K562 (cell line): ENCODE data around the gene ITPRIP. TPM values are rescaled to one million over a fixed set of nuclear protein-coding genes. Genes with fewer than 3 reads are reported as not detected.

Experiments
- ATAC-seq: fragments of 200-7000 bp; cut with Tn5 transposase; 3 replicates; pipeline ENCODE4 v1.9.1; 2020; ENCODE audit warnings: moderate library complexity
- BruUV-seq: library from RNA; stranded (reverse); fragments of 400-500 nt; replicated peaks from 2 replicates; lab custom pipeline; 2021; lab: Mats Ljungman, UMichigan
- CTCF ChIA-PET: fragments of 300-600 bp; formaldehyde crosslinking; extraction: SDS; loops from one replicate; lab custom pipeline; 2021; ENCODE audit warnings: low intra/inter-chr PET ratio; lab: Yijun Ruan, JAX
- POLR2A ChIA-PET: fragments of 300-600, 350-650 bp; sonication (Branson Sonifier 250); formaldehyde crosslinking; extraction: SDS; loops from one replicate; lab custom pipeline; 2021; ENCODE audit warnings: antibody characterized with exemption, inconsistent platforms; lab: Yijun Ruan, JAX
- DNase-seq, 4 experiments: peaks; one replicate each; pipeline versions ENCODE4 v3.0.0 to v3.0.0-alpha.2; 2011 to 2018; ENCODE audit warnings: low spot score in 3 of 4, mixed read lengths in 3 of 4; ENCODE audit errors: extremely low read depth in 1 of 4
- FAIRE-seq: peaks from 2 replicates; lab custom pipeline; 2011; peaks lifted over from hg19 to GRCh38; lab: Jason Lieb, UNC
- H2AFZ ChIP-seq: 2 replicates; pipeline ENCODE4 v1.6.0; 2011; ENCODE audit warnings: low read depth, low read length, control low read depth, inconsistent platforms
- H3K27ac ChIP-seq: fragments of 200-600 bp; 3 replicates; pipeline ENCODE4 v1.8.0; 2011; ENCODE audit warnings: low read depth, mild to moderate bottlenecking, control low read depth, inconsistent platforms, low read length, moderate library complexity, mixed read lengths; ENCODE audit errors: extremely low read depth
- H3K27me3 ChIP-seq, 2 experiments: fragments of 300-600 bp in 1 of 2; 2 replicates in 1 of 2; 3 replicates in 1 of 2; pipeline versions ENCODE4 v1.6.0 to v1.8.0; 2011; ENCODE audit warnings: inconsistent platforms in 2 of 2, low read length in 2 of 2, mild to moderate bottlenecking in 1 of 2, mixed read lengths in 1 of 2, moderate library complexity in 1 of 2; ENCODE audit not compliant: control insufficient read depth in 2 of 2, insufficient read depth in 2 of 2
- H3K36me3 ChIP-seq: fragments of 300-600 bp; 3 replicates; pipeline ENCODE4 v1.8.0; 2011; ENCODE audit warnings: mild to moderate bottlenecking, low read length, inconsistent platforms; ENCODE audit not compliant: control insufficient read depth, insufficient read depth
- H3K4me1 ChIP-seq, 2 experiments: fragments of 200-600 bp in 1 of 2; replicated peaks in 1 of 2; 2 replicates in 1 of 2; 3 replicates in 1 of 2; pipeline versions ENCODE4 v1.5.1 to v1.8.0; 2011; ENCODE audit warnings: inconsistent platforms in 2 of 2, low read length in 2 of 2, mild to moderate bottlenecking in 1 of 2, mixed read lengths in 1 of 2, moderate library complexity in 1 of 2; ENCODE audit not compliant: control insufficient read depth in 2 of 2, insufficient read depth in 2 of 2
- H3K4me2 ChIP-seq: 2 replicates; pipeline ENCODE4 v1.6.1; 2011; ENCODE audit warnings: low read length, control low read depth, inconsistent platforms, mixed read lengths; ENCODE audit not compliant: insufficient read depth
- H3K4me3 ChIP-seq: fragments of 200-600 bp; sonication (generic), shearing (Covaris generic); 2 replicates; pipeline ENCODE4 v1.5.1; 2016; ENCODE audit warnings: control low read depth, inconsistent platforms
- H3K79me2 ChIP-seq: fragments of 200-600 bp; 3 replicates; pipeline ENCODE4 v1.8.0; 2011; ENCODE audit warnings: low read length, inconsistent platforms; ENCODE audit not compliant: control insufficient read depth, insufficient read depth
- H3K9ac ChIP-seq, 2 experiments: 2 replicates each; pipeline versions ENCODE4 v1.6.0 to v1.6.1; 2011; ENCODE audit warnings: low read depth in 2 of 2, low read length in 2 of 2, control low read depth in 1 of 2, inconsistent platforms in 1 of 2, mild to moderate bottlenecking in 1 of 2, mixed read lengths in 1 of 2; ENCODE audit not compliant: insufficient read depth in 1 of 2
- H3K9me1 ChIP-seq: one replicate; pipeline ENCODE4 v1.6.0; 2011; ENCODE audit warnings: inconsistent platforms, mild to moderate bottlenecking, low read length, moderate library complexity; ENCODE audit not compliant: control insufficient read depth, insufficient read depth
- H3K9me3 ChIP-seq: replicated peaks from 2 replicates; pipeline ENCODE4 v1.5.1; 2011; ENCODE audit warnings: low read depth, low read length, inconsistent platforms; ENCODE audit not compliant: control insufficient read depth, insufficient read depth
- H4K20me1 ChIP-seq: replicated peaks from 2 replicates; pipeline ENCODE4 v1.6.1; 2011; ENCODE audit warnings: low read length, inconsistent platforms, mixed read lengths; ENCODE audit not compliant: control insufficient read depth, insufficient read depth
- ARID1B ChIP-seq: fragments of 450-650 bp; IDR thresholded peaks from 2 replicates; pipeline ENCODE4 v1.6.1; 2016; ENCODE audit warnings: antibody characterized with exemption, mild to moderate bottlenecking, inconsistent platforms
- BDP1 ChIP-seq: IDR thresholded peaks from 3 replicates; pipeline ENCODE4 v1.6.1; 2011; ENCODE audit not compliant: insufficient read length, insufficient read depth
- CHD1 ChIP-seq: fragments of 200-600 bp; sonication (generic); IDR thresholded peaks from one replicate; pipeline ENCODE4 v1.6.1; 2012; ENCODE audit warnings: mild to moderate bottlenecking, moderate library complexity, low read length, inconsistent platforms
- KDM2B ChIP-seq: fragments of 250-450 bp; sonication (Bioruptor Pico); IDR thresholded peaks from 2 replicates; pipeline ENCODE4 v1.8.0; 2021; ENCODE audit warnings: mild to moderate bottlenecking, moderate library complexity
- MAFF ChIP-seq: IDR thresholded peaks from 2 replicates; pipeline ENCODE4 v1.6.1; 2012; ENCODE audit warnings: low read length, improper control_type of control experiment
- MAFG ChIP-seq: fragments of 450-650 bp; conservative IDR thresholded peaks from 2 replicates; pipeline ENCODE4 v1.6.1; 2016; ENCODE audit warnings: missing genetic modification characterization, missing compliant biosample characterization
- RAD21 ChIP-seq, 2 experiments: fragments of 250-450 bp in 1 of 2; fragments of 450-650 bp in 1 of 2; sonication (Bioruptor Pico) in 1 of 2; formaldehyde crosslinking in 1 of 2; IDR thresholded peaks in 1 of 2; conservative IDR thresholded peaks in 1 of 2; 2 replicates each; pipeline versions ENCODE4 v1.4.0 to v1.8.0; 2020 to 2022; ENCODE audit warnings: mild to moderate bottlenecking in 2 of 2, moderate library complexity in 1 of 2
- SIN3B ChIP-seq: fragments of 450-650 bp; IDR thresholded peaks from 2 replicates; pipeline ENCODE4 v1.6.1; 2017; ENCODE audit warnings: low read depth, mild to moderate bottlenecking, moderate library complexity
- TAF9B ChIP-seq: fragments of 450-650 bp; IDR thresholded peaks from 2 replicates; pipeline ENCODE4 v1.6.1; 2018; ENCODE audit warnings: mild to moderate bottlenecking; ENCODE audit not compliant: partially characterized antibody
- ZNF384 ChIP-seq: IDR thresholded peaks from 2 replicates; pipeline ENCODE4 v1.6.1; 2012; ENCODE audit warnings: low read depth, low read length, improper control_type of control experiment
- WGBS: fragments of 100-300 bp; shearing (Covaris generic); methylation state at CpG from one replicate; pipeline ENCODE4 v1.1.6; 2016; ENCODE audit warnings: low coverage, mixed read lengths; ENCODE audit not compliant: insufficient coverage; ENCODE audit errors: missing lambda C conversion rate; 5-methylcytosine and 5-hydroxymethylcytosine counted together
- in situ Hi-C: fragments of 300-500 bp; cut with MboI; formaldehyde crosslinking; loops from 4 replicates; pipeline ENCODE4 v1.15.0; 2018; ENCODE audit warnings: inconsistent platforms, mixed read lengths
- intact Hi-C: fragments of 100-400 bp; cut with micrococcal nuclease; formaldehyde crosslinking; loops from 2 replicates; pipeline ENCODE4 v1.14.2; 2022
- polyA plus RNA-seq, 8 experiments: library from polyadenylated mRNA; depleted of rRNA in 4 of 8; stranded (reverse) in 5 of 8; unstranded in 3 of 8; fragments of >200 nt; fragmentation: Nextera tagmentation in 2 of 8; fragmentation: Illumina TruSeq in 1 of 8; extraction: Ambion mirVana in 2 of 8; extraction: Trizol in 1 of 8; gene quantifications; 2 replicates each; pipeline versions ENCODE4 v1.2.1 to v1.2.3, GENCODE V29; 2011 to 2014; ENCODE audit warnings: inconsistent platforms in 1 of 8, missing spikeins in 1 of 8
- total RNA-seq, 7 experiments: library from RNA; depleted of rRNA in 6 of 7; stranded (reverse); fragments of >200 nt in 6 of 7; fragmentation: Illumina TruSeq in 2 of 7; extraction: Trizol in 2 of 7; gene quantifications; 2 replicates each; pipeline versions ENCODE4 v1.2.1 to v1.2.3, GENCODE V29; 2011 to 2021; ENCODE audit warnings: low replicate concordance in 1 of 7
- TF ChIP-seq, protein P1 (sequence below): sonication (generic); formaldehyde crosslinking; IDR thresholded peaks from 2 replicates; pipeline ENCODE4 v1.9.0; 2022; ENCODE audit warnings: mild to moderate bottlenecking, missing genetic modification reagents
- TF ChIP-seq, protein P2 (sequence below): fragments of 450-650 bp; IDR thresholded peaks from 2 replicates; pipeline ENCODE4 v1.6.1; 2016; ENCODE audit warnings: antibody characterized with exemption
- TF ChIP-seq, protein P3 (sequence below): sonication (generic); IDR thresholded peaks from 2 replicates; pipeline ENCODE4 v1.6.1; 2016
- TF ChIP-seq, protein P4 (sequence below), 2 experiments: IDR thresholded peaks in 1 of 2; conservative IDR thresholded peaks in 1 of 2; 2 replicates each; pipeline ENCODE4 v1.6.1; 2016; ENCODE audit warnings: low read depth in 2 of 2, mild to moderate bottlenecking in 1 of 2, missing compliant biosample characterization in 1 of 2, missing genetic modification characterization in 1 of 2, moderate library complexity in 1 of 2
- TF ChIP-seq, protein P5 (sequence below): sonication (generic); formaldehyde crosslinking; IDR thresholded peaks from 2 replicates; pipeline ENCODE4 v1.8.0; 2022; ENCODE audit warnings: mild to moderate bottlenecking, missing genetic modification reagents

The ITPRIP gene
- total and polyA plus RNA-seq, 9 of the 15 experiments (the other 6 are each of a cell fraction or from before 2014, with no cell fraction given): 4.4 to 28.5 (median 10.9) TPM

DNA sequence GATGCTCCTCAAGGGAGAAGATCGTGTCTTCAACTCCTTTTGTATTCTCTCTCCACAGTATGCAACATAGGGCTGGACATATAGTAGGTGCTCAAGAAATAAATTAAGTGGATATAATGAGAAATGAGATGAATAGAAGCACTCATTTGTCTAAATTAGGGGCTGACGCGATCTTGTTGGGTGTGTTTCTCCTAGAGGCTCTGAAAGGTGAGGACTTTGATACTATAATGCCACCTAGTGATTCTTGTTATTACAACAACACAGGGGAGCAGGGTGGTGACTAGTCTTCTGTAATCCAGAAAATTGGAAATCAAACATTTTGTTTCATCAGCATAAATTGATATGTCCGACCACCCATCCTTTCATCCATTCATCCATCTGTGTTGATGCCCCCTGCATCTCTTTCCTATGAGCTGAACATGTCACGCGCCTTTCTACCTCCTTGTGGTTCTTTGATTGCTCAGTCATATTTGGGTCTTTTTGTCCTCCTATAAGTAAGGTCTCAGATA lies 11.9 kb upstream of the ITPRIP start:
- DNase-seq: peak in 2 of 4 experiments; percentile 52 to 73
- H3K9ac ChIP-seq: peak overlapping the region in 1 of 2 experiments; percentile 49; a peak in 2 of 4 replicates
- ATAC-seq: peak; percentile 74
- TF ChIP-seq, protein P1, sequence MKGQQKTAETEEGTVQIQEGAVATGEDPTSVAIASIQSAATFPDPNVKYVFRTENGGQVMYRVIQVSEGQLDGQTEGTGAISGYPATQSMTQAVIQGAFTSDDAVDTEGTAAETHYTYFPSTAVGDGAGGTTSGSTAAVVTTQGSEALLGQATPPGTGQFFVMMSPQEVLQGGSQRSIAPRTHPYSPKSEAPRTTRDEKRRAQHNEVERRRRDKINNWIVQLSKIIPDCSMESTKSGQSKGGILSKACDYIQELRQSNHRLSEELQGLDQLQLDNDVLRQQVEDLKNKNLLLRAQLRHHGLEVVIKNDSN (CRISPR knock-in tag): no peak
- TF ChIP-seq CHD1: no peak
- TF ChIP-seq KDM2B (CRISPR knock-in tag): no peak
- TF ChIP-seq, protein P2, sequence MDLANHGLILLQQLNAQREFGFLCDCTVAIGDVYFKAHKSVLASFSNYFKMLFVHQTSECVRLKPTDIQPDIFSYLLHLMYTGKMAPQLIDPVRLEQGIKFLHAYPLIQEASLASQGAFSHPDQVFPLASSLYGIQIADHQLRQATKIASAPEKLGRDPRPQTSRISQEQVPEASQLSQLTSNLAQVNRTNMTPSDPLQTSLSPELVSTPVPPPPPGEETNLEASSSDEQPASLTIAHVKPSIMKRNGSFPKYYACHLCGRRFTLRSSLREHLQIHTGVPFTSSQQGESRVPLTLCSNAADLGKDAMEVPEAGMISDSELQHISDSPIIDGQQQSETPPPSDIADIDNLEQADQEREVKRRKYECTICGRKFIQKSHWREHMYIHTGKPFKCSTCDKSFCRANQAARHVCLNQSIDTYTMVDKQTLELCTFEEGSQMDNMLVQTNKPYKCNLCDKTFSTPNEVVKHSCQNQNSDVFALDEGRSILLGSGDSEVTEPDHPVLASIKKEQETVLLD: no peak
- TF ChIP-seq, protein P3, sequence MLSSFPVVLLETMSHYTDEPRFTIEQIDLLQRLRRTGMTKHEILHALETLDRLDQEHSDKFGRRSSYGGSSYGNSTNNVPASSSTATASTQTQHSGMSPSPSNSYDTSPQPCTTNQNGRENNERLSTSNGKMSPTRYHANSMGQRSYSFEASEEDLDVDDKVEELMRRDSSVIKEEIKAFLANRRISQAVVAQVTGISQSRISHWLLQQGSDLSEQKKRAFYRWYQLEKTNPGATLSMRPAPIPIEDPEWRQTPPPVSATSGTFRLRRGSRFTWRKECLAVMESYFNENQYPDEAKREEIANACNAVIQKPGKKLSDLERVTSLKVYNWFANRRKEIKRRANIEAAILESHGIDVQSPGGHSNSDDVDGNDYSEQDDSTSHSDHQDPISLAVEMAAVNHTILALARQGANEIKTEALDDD: peak; percentile 66
- TF ChIP-seq MAFG (tag): peak; percentile 89
- TF ChIP-seq ZNF384: no peak
- TF ChIP-seq, protein P4, sequence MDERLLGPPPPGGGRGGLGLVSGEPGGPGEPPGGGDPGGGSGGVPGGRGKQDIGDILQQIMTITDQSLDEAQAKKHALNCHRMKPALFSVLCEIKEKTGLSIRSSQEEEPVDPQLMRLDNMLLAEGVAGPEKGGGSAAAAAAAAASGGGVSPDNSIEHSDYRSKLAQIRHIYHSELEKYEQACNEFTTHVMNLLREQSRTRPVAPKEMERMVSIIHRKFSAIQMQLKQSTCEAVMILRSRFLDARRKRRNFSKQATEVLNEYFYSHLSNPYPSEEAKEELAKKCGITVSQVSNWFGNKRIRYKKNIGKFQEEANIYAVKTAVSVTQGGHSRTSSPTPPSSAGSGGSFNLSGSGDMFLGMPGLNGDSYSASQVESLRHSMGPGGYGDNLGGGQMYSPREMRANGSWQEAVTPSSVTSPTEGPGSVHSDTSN (CRISPR knock-in tag; IDR thresholded peaks at IDR 0.05; ENCODE audit: low read depth): no peak
- TF ChIP-seq, protein P4 (tag; conservative IDR thresholded peaks at IDR 0.05; ENCODE audit: low read depth): 0 out of 2 replicates have a peak, but pooled peaks have one; percentile 15
- TF ChIP-seq RAD21 (CRISPR knock-in tag; conservative IDR thresholded peaks at IDR 0.05 in 1 of 2, IDR thresholded peaks at IDR 0.05 in 1 of 2): peak; percentile 85 to 88
- TF ChIP-seq TAF9B: no peak
- TF ChIP-seq, protein P5, sequence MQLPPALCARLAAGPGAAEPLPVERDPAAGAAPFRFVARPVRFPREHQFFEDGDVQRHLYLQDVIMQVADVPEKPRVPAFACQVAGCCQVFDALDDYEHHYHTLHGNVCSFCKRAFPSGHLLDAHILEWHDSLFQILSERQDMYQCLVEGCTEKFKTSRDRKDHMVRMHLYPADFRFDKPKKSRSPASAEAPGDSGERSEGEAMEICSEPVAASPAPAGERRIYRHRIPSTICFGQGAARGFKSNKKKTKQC (CRISPR knock-in tag): no peak
- TF ChIP-seq ARID1B: no peak
- no peak for TF ChIP-seq SIN3B
- peak; percentile 76 for TF ChIP-seq MAFF
- TF ChIP-seq BDP1: no peak

More for the DNA sequence above, 11.9 kb upstream of the ITPRIP start:
- no TSS peak for BruUV-seq
- Histone ChIP-seq H3K4me3 (no peak overlapping the region), H3K9me1 (no peaks in the 10 kb centered on the region), H3K36me3 (no peaks in the 10 kb centered on the region; the same call in 2 of the 3 replicates), H3K79me2 (peaks cover 3% of the 10 kb centered on the region), H3K27ac (peak overlapping the region; percentile 60; the same call in 2 of the 3 replicates), H3K27me3 (no peaks in the 10 kb centered on the region), H2AFZ (peak overlapping the region; percentile 85), H3K4me2 (peak overlapping the region; percentile 73), H3K9me3 (no peaks in the 10 kb centered on the region), H4K20me1 (no peaks in the 10 kb centered on the region), H3K4me1 (peaks cover 11 to 42% of the 10 kb centered on the region in 2 experiments)
- POLR2A ChIA-PET: interaction anchor here (0.7 to 3.0 kb wide), 2 partner anchors 16 to 60 kb away, joined by 3 to 9 read pairs; no protein-coding TSS in a partner anchor
- intact Hi-C loops (loop anchor here (1.0 to 5.0 kb wide), 5 partner anchors 45 to 463 kb away; partner anchors contain the start of gene SFR1), in situ Hi-C loops (no loop called here)
- CTCF ChIA-PET: interaction anchor here (1.4 to 7.1 kb wide), 2 partner anchors 45 to 59 kb away, joined by 11 to 63 read pairs; no protein-coding TSS in a partner anchor
- 6% methylated on average over 4 of the region's 6 CpGs for WGBS
- FAIRE-seq: peak; percentile 84
